ENCODE results near the gene CDK6.

The CDK6 gene

GRCh38 chr7:92732316-92733036 is 103.9 kb downstream of the CDK6 start:
- TF ChIP-seq CTCF (IDR thresholded peaks at IDR 0.05; ENCODE audit: borderline replicate concordance, control extremely low read depth, extremely low read depth, insufficient read depth, missing control alignments), result no peak
- in situ Hi-C loops (cut with MboI; ENCODE audit: low sequenced_read_pairs, unreplicated experiment), result no loop called here
- no peak for DNase-seq (ENCODE audit: low spot score)

GRCh38 chr7:92731335-92732063 is 104.9 kb downstream of the CDK6 start:
- in situ Hi-C loops (cut with MboI; ENCODE audit: low sequenced_read_pairs, unreplicated experiment), result no loop called here
- no peak for TF ChIP-seq CTCF (IDR thresholded peaks at IDR 0.05; ENCODE audit: borderline replicate concordance, control extremely low read depth, extremely low read depth, insufficient read depth, missing control alignments)
- peak; percentile 21 for DNase-seq (ENCODE audit: low spot score)

- no peak for TF ChIP-seq CTCF (IDR thresholded peaks at IDR 0.05; ENCODE audit: borderline replicate concordance, control extremely low read depth, extremely low read depth, insufficient read depth, missing control alignments)
- no peak for DNase-seq (ENCODE audit: low spot score)
- in situ Hi-C loops (cut with MboI; ENCODE audit: low sequenced_read_pairs, unreplicated experiment), result no loop called here
Observed at GRCh38 chr7:92730808-92731207, 105.6 kb downstream of the CDK6 start.

- in situ Hi-C loops (cut with MboI; ENCODE audit: low sequenced_read_pairs, unreplicated experiment), result no loop called here
- DNase-seq (ENCODE audit: low spot score), result no peak
- TF ChIP-seq CTCF (IDR thresholded peaks at IDR 0.05; ENCODE audit: borderline replicate concordance, control extremely low read depth, extremely low read depth, insufficient read depth, missing control alignments), result no peak
Observed at GRCh38 chr7:92729751-92730150, 106.6 kb downstream of the CDK6 start.

GRCh38 chr7:92729172-92729571 is 107.2 kb downstream of the CDK6 start:
- no peak for TF ChIP-seq CTCF (IDR thresholded peaks at IDR 0.05; ENCODE audit: borderline replicate concordance, control extremely low read depth, extremely low read depth, insufficient read depth, missing control alignments)
- no peak for DNase-seq (ENCODE audit: low spot score)
- in situ Hi-C loops (cut with MboI; ENCODE audit: low sequenced_read_pairs, unreplicated experiment), result no loop called here

- in situ Hi-C loops (cut with MboI; ENCODE audit: low sequenced_read_pairs, unreplicated experiment), result no loop called here
- no peak for DNase-seq (ENCODE audit: low spot score)
- TF ChIP-seq CTCF (IDR thresholded peaks at IDR 0.05; ENCODE audit: borderline replicate concordance, control extremely low read depth, extremely low read depth, insufficient read depth, missing control alignments), result no peak
Observed at GRCh38 chr7:92727755-92728154, 108.6 kb downstream of the CDK6 start.

Data from GM13976 (cell line).